Mesothelial cell of epicardium (in vitro differentiated cells): ENCODE measurements around the gene ST7. TPM values are rescaled to one million over a fixed set of nuclear protein-coding genes. Genes with fewer than 3 reads are reported as not detected.

Experiments
- DNase-seq, 2 experiments: peaks; one replicate each; pipeline ENCODE4 v3.0.0; 2021; ENCODE audit warnings: low spot score in 2 of 2; ENCODE audit not compliant: unreplicated experiment in 2 of 2
- H3K27ac Mint-ChIP-seq: 2 replicates; pipeline ENCODE4 v1.8.0; 2021; ENCODE audit warnings: mixed read lengths
- H3K27me3 Mint-ChIP-seq: 2 replicates; pipeline ENCODE4 v1.8.0; 2021; ENCODE audit warnings: low read depth, mixed read lengths
- H3K36me3 Mint-ChIP-seq: 2 replicates; pipeline ENCODE4 v1.8.0; 2021; ENCODE audit warnings: mixed read lengths
- H3K4me1 Mint-ChIP-seq: 2 replicates; pipeline ENCODE4 v1.8.0; 2021; ENCODE audit warnings: mixed read lengths
- H3K4me3 Mint-ChIP-seq: 2 replicates; pipeline ENCODE4 v1.8.0; 2021; ENCODE audit warnings: mild to moderate bottlenecking, moderate library complexity, mixed read lengths
- H3K9me3 Mint-ChIP-seq: 2 replicates; pipeline ENCODE4 v1.8.0; 2021; ENCODE audit warnings: mixed read lengths
- CTCF ChIP-seq: fragments of 200-600 bp; sonication (generic); IDR thresholded peaks from one replicate; pipeline ENCODE4 v1.5.0; 2021; ENCODE audit warnings: antibody characterized with exemption; ENCODE audit not compliant: unreplicated experiment
- total RNA-seq: library from RNA; stranded (reverse); gene quantifications from 3 replicates; pipeline ENCODE4 v1.2.1, GENCODE V29; 2021

Gene ST7
- total RNA-seq, 1 donor from 2014 or later, result 40.5 TPM

GRCh38 chr7:117041007-117041406 is 87.7 kb downstream of the ST7 start:
- no peak for DNase-seq
- Mint-ChIP-seq H3K27ac (no peak overlapping the region), H3K4me1 (peaks cover 18% of the 10 kb centered on the region), H3K36me3 (peaks cover 3% of the 10 kb centered on the region), H3K4me3 (no peak overlapping the region), H3K9me3 (peaks cover 5% of the 10 kb centered on the region), H3K27me3 (no peaks in the 10 kb centered on the region)
- TF ChIP-seq CTCF, result no peak

GRCh38 chr7:117041822-117042221 is 88.5 kb downstream of the ST7 start:
- H3K4me1 Mint-ChIP-seq, result peaks cover 11% of the 10 kb centered on the region
- H3K27ac Mint-ChIP-seq, result no peak overlapping the region
- no peak for DNase-seq
- H3K36me3 Mint-ChIP-seq, result peaks cover 5% of the 10 kb centered on the region
- peaks cover 5% of the 10 kb centered on the region for H3K9me3 Mint-ChIP-seq
- TF ChIP-seq CTCF, result no peak
- H3K4me3 Mint-ChIP-seq, result no peak overlapping the region
- no peaks in the 10 kb centered on the region for H3K27me3 Mint-ChIP-seq

GRCh38 chr7:117043108-117043825 is 90.0 kb downstream of the ST7 start:
- Mint-ChIP-seq H3K27ac (no peak overlapping the region), H3K4me1 (peaks cover 5% of the 10 kb centered on the region), H3K36me3 (peaks cover 5% of the 10 kb centered on the region), H3K27me3 (no peaks in the 10 kb centered on the region), H3K4me3 (no peak overlapping the region), H3K9me3 (peaks cover 5% of the 10 kb centered on the region)
- no peak for TF ChIP-seq CTCF
- DNase-seq, result no peak

- Mint-ChIP-seq H3K36me3 (peaks cover 7% of the 10 kb centered on the region), H3K4me1 (peaks cover 5% of the 10 kb centered on the region), H3K27ac (no peak overlapping the region), H3K4me3 (no peak overlapping the region), H3K9me3 (peaks cover 5% of the 10 kb centered on the region), H3K27me3 (no peaks in the 10 kb centered on the region)
- no peak for DNase-seq
- TF ChIP-seq CTCF, result no peak
Measured at GRCh38 chr7:117044664-117045063, 91.4 kb downstream of the ST7 start.

- Mint-ChIP-seq H3K27me3 (no peaks in the 10 kb centered on the region), H3K4me1 (peaks cover 7% of the 10 kb centered on the region), H3K36me3 (peaks cover 7% of the 10 kb centered on the region), H3K4me3 (no peak overlapping the region), H3K9me3 (peaks cover 5% of the 10 kb centered on the region), H3K27ac (no peak overlapping the region)
- TF ChIP-seq CTCF, result no peak
- no peak for DNase-seq
Measured at GRCh38 chr7:117045927-117046710, 92.8 kb downstream of the ST7 start.
